KOPT-K1 (cell line): Measurements from ENCODE around the gene PTPRN2.

Experiments
- H3K27ac ChIP-seq: fragments of 200-600 bp; sonication (generic); 2 replicates; pipeline ENCODE4 v1.5.1; 2016; ENCODE audit warnings: antibody characterized with exemption, mild to moderate bottlenecking, low read depth, low read length; ENCODE audit not compliant: poor library complexity, severe bottlenecking
- H3K36me3 ChIP-seq: fragments of 200-600 bp; sonication (generic); 2 replicates; pipeline ENCODE4 v1.5.1; 2017; ENCODE audit warnings: antibody characterized with exemption, mild to moderate bottlenecking, low read length, moderate library complexity; ENCODE audit not compliant: insufficient read depth
- H3K9me3 ChIP-seq: fragments of 200-600 bp; sonication (generic); 2 replicates; pipeline ENCODE4 v1.5.1; 2017; ENCODE audit warnings: antibody characterized with exemption, low read length, mild to moderate bottlenecking; ENCODE audit not compliant: insufficient read depth, poor library complexity, severe bottlenecking

PTPRN2 gene

DNA sequence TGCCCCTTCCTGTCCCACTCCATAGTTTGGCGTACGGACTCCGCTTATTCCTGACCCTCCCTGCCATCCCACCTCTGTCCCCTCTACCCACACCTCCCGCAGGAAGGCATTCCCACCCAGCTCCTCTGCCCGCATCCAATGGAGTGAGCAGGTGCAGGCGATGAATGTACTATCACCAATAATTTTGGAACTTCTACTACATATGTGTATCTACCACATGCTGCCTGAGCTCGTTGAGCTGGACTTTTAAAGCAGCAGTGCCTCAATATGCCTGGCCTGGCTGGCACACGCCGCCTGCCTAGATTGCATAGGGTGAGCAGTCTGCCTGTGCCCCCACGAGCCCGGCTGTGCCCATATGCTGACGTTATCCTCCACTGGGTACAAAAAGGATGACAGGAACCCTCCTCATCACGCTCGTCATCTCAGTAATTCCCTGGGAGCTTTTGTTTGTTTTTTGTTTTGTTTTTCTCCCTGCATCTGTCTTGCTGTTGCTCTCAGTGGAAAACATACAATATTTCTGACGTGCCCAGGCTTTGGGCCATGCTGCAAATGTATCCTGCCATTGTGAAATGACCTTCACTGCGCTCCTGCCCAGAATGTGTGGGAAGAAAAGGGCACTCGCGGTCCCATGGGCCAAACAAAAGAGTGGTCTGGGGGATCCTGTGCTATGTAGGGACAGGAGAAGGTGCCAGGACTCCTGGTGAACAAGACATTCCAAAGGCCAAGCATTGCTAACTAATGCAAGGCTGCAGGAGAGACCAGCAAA, 302.8 kb downstream of the PTPRN2 start:
- Histone ChIP-seq H3K36me3 (no peaks in the 10 kb centered on the region), H3K9me3 (peaks cover 32% of the 10 kb centered on the region), H3K27ac (no peak overlapping the region)

DNA sequence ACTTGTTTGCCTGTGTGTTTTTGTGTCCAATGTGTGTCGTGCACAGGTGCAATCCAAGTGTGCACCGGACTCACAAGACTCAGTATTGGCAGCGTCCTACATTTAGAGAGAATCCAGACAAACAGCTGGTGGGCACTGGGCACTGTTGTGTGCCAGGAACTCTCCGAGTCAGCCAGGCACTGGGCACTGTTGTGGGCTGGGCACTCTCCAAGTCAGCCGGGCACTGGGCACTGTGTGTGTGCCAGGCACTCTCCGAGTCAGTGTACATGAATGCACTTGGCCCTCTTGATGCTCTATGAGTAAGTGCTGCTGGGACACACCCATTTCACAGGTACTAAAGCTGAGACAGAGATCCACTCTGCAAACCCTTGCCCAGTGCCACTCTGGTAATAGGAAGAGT, 303.5 kb downstream of the PTPRN2 start:
- H3K36me3 ChIP-seq = no peaks in the 10 kb centered on the region
- no peak overlapping the region for H3K27ac ChIP-seq
- peaks cover 28% of the 10 kb centered on the region for H3K9me3 ChIP-seq

DNA sequence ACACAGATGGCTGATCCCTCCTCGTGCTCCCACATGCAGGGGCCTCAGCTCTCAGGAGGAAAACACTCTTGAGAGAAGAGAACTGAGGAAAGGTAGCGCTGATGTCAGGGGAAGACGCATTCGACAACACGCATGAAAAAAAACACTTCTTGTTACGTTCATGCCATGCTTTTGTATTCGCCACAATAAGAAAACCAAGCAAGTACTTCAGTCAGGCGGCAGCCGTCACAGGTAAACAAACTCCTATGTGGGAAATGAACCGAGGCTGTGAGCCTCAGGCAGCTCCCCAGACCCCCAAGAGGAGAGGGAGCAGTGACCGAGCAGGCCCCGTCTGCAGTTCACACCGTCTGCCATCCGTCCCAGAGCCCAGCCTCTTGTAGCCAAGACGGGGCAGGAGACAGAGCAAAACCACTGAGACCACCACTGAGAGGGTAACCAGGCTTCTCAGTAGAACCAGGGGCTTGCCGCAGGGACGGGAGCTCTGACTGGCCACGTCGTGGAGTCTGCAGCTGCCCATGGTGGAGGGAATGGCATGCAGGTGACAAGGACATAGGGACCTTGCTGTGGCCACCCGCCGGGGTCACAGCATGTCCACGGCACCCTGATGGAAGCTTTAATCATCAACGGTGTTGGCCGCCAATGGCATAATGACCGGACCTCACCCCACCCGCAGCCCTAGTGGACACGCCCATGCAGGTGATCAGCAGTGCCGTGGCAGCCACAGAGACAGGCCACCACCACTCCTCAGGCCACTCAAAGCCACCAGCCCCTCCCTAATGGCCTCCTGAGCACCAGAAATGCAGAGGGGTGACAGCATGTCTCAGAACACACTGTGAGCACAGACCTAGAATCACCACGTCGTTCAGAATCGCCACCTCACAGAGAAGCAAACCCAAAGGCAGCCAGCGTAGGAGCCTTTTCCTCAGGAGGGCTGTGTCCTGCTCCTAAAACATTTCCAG, 304.3 kb downstream of the PTPRN2 start:
- Histone ChIP-seq H3K27ac (no peak overlapping the region), H3K36me3 (no peaks in the 10 kb centered on the region), H3K9me3 (peaks cover 19% of the 10 kb centered on the region)

DNA sequence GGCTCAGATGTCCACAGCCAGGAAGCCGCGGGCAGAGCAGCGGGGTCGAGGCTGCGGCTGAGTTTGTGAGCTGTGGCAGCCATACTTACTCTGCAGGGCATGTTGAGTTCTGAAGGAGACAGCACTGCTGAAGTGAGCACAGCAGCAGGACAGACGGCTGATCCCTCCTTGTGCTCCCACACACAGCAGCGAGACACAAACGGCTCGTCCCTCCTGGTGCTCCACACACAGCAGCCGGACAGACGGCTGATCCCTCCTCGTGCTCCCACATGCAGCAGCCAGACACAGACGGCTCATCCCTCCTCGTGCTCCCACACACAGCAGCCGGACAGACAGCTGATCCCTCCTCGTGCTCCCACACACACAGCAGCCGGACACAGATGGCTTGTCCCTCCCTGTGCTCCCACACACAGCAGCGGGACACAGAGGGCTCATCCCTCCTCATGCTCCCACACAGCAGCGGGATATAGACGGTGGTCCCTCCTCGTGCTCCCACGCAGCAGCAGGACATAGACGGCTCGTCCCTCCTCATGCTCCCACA, 305.1 kb downstream of the PTPRN2 start:
- Histone ChIP-seq H3K9me3 (peaks cover 19% of the 10 kb centered on the region), H3K27ac (no peak overlapping the region), H3K36me3 (no peaks in the 10 kb centered on the region)

DNA sequence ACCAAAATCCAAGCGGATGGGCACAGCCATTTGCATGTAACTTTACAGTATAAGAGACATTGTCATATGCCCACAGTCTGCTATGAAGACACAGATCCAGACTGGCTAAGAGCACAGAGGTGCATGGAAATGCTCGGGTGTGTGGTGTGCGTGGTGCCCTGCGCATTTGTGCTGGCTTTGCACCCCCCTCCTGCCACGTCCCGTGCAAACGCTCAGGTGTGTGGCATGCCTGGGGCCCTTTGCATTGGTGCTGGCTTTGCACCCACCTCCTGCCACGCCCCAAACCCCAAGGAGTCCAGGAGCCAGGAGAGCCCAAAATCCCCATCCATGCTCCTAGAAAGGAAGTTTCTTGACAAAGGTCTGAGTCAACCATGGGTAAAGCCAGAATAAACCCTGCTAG, 306.2 kb downstream of the PTPRN2 start:
- H3K27ac ChIP-seq = no peak overlapping the region
- no peaks in the 10 kb centered on the region for H3K36me3 ChIP-seq
- H3K9me3 ChIP-seq = peaks cover 11% of the 10 kb centered on the region

DNA sequence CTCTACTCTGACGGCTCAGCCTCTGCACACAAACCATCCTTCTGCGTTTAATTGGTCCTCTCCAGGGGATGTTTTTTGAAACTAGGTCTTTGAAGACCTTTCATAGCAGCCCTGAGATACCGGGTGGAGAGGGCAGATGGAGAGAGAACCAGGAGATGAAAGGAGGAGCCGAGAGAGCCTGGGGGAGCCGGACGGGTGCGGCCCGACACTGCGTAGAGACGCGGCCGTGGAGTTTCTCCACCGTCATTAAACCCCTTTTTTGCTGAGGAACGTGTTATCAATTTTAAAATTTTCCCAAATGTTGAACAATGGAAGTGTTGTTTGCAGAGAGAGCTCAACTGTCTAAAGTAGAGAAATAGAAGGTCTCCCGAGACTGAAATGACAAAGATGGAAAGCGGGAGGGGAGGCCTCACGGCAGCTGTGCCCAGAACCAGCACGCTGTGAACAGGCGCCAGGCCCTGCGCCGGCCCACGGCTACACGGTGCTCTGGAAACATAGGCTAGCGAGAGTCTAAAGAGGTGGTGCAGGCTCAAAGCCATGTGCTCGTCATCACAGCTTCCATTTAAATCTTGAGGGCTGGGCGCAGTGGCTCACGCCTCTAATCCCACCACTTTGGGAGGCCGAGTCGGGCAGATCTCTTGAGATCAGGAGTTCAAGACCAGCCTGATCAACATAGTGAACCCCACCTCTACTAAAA, 307.0 kb downstream of the PTPRN2 start:
- peaks cover 3% of the 10 kb centered on the region for H3K9me3 ChIP-seq

DNA sequence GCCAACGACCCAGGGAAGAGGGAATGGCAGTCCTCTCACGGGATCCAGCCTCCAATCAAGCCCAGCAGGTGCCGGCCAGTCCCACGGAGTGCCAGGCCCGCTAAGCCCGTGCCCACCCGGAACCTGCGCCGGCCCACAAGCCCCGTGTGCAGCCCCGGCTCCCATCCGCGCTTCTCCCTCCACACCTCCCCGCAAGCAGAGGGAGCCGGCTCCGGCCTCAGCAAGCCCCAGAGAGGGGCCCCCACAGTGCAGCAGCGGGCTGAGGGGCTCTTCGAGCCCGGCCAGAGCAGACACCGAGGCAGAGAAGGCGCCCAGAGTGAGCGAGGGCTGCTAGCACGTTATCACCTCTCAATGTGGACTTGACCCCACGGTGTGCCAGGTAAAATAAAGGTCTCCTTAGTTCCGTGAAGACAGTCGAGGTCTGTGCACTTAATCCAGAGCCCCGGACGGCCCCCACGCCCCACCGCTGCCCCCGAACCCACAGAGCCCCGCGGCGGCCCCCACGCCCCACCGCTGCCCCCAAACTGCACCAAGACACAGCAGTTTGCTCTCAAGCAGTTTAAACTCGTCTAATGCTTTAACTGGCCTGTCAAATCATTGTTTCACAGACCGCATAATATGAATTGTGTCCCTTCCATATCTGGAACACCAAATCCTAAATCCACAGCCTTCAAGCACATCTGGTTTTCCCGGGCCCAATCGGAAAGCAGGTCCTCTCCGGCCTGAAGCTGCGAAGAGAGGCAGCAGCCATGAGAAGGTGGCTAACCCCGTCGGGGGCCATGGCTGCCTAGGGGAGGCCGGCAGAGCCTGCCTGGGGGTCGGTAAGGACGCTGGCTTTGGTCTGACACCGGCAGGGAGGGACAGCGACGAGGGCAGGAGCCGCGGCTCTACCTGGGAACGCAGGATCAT, 307.8 kb downstream of the PTPRN2 start:
- no peak overlapping the region for H3K27ac ChIP-seq
- no peaks in the 10 kb centered on the region for H3K9me3 ChIP-seq
- H3K36me3 ChIP-seq = no peaks in the 10 kb centered on the region

More for the DNA sequence above, 307.0 kb downstream of the PTPRN2 start:
- no peaks in the 10 kb centered on the region for H3K36me3 ChIP-seq
- H3K27ac ChIP-seq = no peak overlapping the region

DNA sequence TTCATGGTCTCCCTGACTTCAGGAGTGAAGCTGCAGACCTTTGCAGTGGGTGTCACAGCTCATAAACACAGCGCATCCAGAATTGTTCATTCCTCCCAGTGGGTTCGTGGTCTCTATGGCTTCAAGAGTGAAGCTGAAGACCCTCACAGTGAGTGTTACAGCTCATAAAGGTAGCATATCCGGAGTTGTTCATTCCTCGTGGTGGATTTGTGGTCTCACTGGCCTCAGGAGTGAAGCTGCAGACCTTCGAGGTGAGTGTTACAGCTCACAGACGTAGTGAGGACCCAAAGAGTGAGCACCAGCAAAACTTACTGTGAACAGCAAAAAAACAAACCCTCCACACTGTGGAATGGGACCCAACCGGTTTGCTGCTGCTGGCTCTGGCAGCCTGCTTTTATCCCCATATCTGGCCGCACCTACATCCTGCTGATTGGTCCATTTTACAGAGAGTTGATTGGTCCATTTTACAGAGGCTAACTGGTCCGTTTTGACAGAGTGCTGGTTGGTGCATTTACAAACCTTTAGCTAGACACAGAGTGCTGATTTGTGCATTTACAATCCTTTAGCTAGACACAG, 308.8 kb downstream of the PTPRN2 start:
- no peaks in the 10 kb centered on the region for H3K36me3 ChIP-seq
- no peak overlapping the region for H3K27ac ChIP-seq
- no peaks in the 10 kb centered on the region for H3K9me3 ChIP-seq

DNA sequence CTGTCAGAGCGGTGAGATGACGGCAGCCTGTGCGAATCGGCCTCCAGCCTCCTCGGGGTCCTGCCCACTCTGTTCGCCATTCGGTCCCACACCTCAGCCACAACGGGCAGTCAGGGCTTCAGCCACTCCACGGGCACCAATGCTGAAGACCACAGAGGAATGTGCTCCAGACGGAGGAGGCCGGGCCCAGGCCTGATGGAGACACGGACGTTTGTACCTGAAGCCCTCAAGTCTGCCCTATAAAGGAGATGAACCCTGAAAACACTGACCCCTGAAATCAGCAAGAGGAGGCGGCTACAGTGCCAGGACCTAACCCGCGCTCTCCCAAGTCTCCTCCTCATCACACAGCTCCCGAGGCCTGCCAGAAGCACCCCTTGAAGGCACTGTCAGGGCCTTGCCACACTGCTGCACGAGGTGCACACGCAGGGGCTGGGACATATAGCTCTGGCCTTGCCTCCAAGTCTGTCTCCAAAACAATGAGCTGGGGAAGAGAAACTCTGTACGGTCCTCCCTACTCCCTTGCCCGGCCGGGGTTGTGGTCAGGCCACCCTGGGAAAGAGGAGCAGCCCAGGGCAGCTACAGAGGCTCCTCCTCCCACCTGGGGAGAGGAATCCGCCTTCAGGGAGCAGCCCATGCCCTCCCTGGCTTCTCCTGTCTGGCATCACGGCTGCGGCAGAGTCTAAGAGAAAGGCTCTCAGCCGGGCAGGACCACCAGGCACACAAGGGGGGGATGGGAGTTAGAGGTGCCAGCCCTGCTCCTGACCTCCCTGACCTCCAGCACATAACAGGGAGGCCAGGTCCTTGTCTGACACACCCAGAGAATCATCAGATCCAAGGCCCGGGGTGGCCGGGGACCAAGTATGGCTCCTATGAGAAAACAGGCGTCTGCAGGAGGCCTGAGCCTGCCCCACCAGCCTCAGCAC, 310.1 kb downstream of the PTPRN2 start:
- no peaks in the 10 kb centered on the region for H3K9me3 ChIP-seq
- no peaks in the 10 kb centered on the region for H3K36me3 ChIP-seq
- no peak overlapping the region for H3K27ac ChIP-seq

DNA sequence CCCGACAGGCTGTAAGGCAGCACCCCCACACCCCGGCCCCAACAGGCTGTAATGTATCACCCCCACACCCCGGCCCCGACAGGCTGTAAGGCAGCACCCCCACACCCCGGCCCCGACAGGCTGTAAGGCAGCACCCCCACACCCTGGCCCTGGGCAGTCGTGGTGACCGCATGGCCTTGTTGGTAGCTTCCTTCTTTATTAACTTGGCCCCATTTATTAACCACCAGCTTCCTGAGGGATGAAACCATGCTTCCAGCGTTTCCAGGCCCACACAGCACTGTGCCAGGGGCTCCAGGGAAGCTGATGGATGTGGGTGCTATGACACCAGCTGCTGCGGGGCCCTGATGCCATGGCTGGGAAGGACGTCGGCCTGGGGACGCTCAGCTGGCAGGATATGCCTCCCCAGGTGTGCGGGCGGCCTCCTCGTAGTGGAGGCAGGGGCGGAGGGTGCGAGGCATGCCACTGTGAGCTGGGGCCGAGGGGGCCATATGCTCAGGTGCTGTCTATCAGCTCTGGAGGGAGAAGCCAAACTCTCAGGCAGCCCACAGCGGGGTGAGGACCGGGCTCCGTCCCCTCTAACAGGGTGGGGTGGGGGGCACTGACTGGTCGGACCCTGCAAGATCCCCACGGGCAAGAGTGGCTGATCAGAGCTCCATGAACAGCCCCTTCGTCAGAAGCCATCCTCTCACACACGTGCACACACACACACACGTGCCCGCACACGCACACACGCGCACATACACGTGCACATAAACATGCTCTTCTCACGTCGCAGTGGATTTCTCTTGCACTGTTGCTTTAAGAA, 311.0 kb downstream of the PTPRN2 start:
- Histone ChIP-seq H3K9me3 (no peaks in the 10 kb centered on the region), H3K36me3 (no peaks in the 10 kb centered on the region), H3K27ac (no peak overlapping the region)

DNA sequence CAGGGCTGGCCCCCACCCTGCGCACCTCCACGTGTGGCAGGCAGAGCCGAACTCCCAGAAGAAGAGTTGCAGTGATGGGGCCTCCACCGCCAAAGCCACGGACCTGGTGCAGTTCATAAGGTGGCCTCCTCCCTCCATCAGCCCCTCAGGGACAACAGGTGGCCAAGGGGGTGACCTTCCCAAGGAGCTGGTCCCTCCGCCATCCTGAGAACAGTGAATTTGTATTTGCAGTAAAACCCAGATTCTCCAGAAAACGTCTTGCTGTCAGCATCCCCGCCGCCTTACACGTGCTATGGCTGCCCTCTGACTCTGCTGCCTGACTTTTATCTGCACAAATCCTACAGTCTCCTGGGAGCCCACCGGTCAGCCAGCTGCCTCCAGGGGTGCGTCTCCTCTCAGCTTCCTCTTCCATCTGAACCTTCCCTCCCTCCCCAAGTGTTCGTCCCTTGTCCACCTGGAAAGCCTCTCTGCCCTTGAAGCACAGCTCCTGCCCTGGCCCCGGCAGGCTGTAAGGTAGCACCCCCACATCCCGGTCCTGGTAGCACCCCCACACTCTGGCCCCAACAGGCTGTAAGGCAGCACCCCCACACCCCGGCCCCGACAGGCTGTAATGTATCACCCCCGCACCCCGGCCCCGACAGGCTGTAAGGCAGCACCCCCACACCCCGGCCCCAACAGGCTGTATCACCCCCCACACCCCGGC, 311.8 kb downstream of the PTPRN2 start:
- H3K9me3 ChIP-seq = no peaks in the 10 kb centered on the region
- no peaks in the 10 kb centered on the region for H3K36me3 ChIP-seq
- H3K27ac ChIP-seq = no peak overlapping the region

DNA sequence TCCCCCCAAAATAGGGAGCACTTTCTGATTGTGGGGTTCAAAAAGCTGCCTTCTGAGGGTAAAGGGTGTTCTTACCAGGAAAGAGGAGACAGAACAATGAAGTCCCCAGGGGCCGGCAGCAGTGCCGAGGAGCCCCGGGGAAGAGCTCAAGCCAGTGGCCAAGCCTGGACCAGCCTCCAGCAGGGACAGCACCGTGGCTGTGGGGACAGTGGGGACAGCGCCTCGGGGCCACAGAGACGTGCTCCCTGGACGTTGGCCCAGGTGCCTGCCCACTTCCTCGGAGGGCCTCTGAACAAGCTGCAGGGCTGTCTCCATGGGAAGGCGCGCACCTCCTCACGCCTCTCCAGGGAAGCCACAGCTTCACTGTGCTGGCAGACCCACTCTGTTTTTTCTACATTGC, 312.6 kb downstream of the PTPRN2 start:
- Histone ChIP-seq H3K27ac (no peak overlapping the region), H3K36me3 (no peaks in the 10 kb centered on the region), H3K9me3 (no peaks in the 10 kb centered on the region)
